Loucy (cell line): Measurements from ENCODE around the gene SLC8B1.

Experiments
- H2AFZ ChIP-seq: fragments of 200-600 bp; sonication (generic); 2 replicates; pipeline ENCODE4 v1.6.0; 2016; ENCODE audit warnings: antibody characterized with exemption, mild to moderate bottlenecking, low read length, moderate library complexity
- H3F3A ChIP-seq: fragments of 200-600 bp; 2 replicates; pipeline ENCODE4 v1.6.0; 2016; ENCODE audit warnings: antibody characterized with exemption, low read depth, mild to moderate bottlenecking
- H3K27me3 ChIP-seq: fragments of 200-600 bp; sonication (generic); 2 replicates; pipeline ENCODE4 v1.6.1; 2014; ENCODE audit warnings: low read length, mild to moderate bottlenecking; ENCODE audit not compliant: insufficient read depth, poor library complexity, severe bottlenecking
- H3K36me3 ChIP-seq: fragments of 200-600 bp; sonication (generic); 2 replicates; pipeline ENCODE4 v1.6.1; 2016; ENCODE audit warnings: low read length; ENCODE audit not compliant: insufficient read depth
- H3K4me1 ChIP-seq: fragments of 200-600 bp; sonication (generic); 2 replicates; pipeline ENCODE4 v1.5.1; 2014; ENCODE audit warnings: low read length, mild to moderate bottlenecking; ENCODE audit not compliant: insufficient read depth, poor library complexity, severe bottlenecking
- H3K4me2 ChIP-seq: fragments of 200-600 bp; sonication (generic); 2 replicates; pipeline ENCODE4 v1.6.0; 2014; ENCODE audit warnings: antibody characterized with exemption, low read length, low read depth, mild to moderate bottlenecking; ENCODE audit not compliant: poor library complexity, severe bottlenecking
- H3K4me3 ChIP-seq: fragments of 200-600 bp; sonication (generic); 2 replicates; pipeline ENCODE4 v1.5.1; 2014; ENCODE audit warnings: low read length, mild to moderate bottlenecking, mixed read lengths; ENCODE audit not compliant: poor library complexity, severe bottlenecking
- H3K79me2 ChIP-seq: fragments of 200-600 bp; sonication (generic); 2 replicates; pipeline ENCODE4 v1.6.1; 2014; ENCODE audit warnings: low read length; ENCODE audit not compliant: insufficient read depth
- H3K9ac ChIP-seq: fragments of 200-600 bp; sonication (generic); 2 replicates; pipeline ENCODE4 v1.6.0; 2014; ENCODE audit warnings: mild to moderate bottlenecking, low read depth, low read length, moderate library complexity; ENCODE audit not compliant: poor library complexity, severe bottlenecking
- H3K9me2 ChIP-seq: fragments of 200-600 bp; sonication (generic); replicated peaks from 2 replicates; pipeline ENCODE4 v1.6.1; 2016; ENCODE audit warnings: low read depth, low read length, mixed read lengths
- H3K9me3 ChIP-seq: fragments of 200-600 bp; sonication (generic); 2 replicates; pipeline ENCODE4 v1.6.1; 2014; ENCODE audit warnings: mild to moderate bottlenecking, antibody characterized with exemption, low read length, low read depth; ENCODE audit not compliant: insufficient read depth
- H4K20me1 ChIP-seq: fragments of 200-600 bp; sonication (generic); 2 replicates; pipeline ENCODE4 v1.6.0; 2014; ENCODE audit warnings: antibody characterized with exemption, low read length, mild to moderate bottlenecking; ENCODE audit not compliant: insufficient read depth, poor library complexity, severe bottlenecking
- EZH2phosphoT487 ChIP-seq: fragments of 200-600 bp; IDR thresholded peaks from 2 replicates; pipeline ENCODE4 v1.6.1; 2018; ENCODE audit warnings: antibody characterized with exemption, mild to moderate bottlenecking, moderate library complexity, borderline replicate concordance
- TF ChIP-seq, protein P1 (sequence below): fragments of 200-600 bp; sonication (generic); conservative IDR thresholded peaks from 2 replicates; pipeline ENCODE4 v1.5.1; 2014; ENCODE audit warnings: mild to moderate bottlenecking, antibody characterized with exemption, low read length

Gene SLC8B1

DNA sequence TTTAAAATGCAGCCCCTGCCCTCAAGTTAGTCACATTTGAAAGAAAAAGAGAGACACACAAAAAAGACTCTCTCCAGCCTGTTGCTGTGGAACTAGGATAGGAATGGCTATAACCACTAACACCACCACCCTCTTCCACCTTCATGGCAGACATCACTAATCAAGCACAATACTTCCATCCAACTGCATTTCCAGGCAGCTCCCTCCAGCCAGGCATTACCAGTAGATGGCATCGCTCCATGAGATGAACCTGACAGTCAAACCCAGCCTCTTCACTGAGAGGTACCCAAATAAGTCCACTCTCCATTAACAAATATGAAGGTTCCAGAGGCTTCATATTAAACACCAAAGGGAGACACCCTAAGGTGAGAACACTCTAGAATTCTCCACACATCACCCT lies 24.4 kb downstream of the SLC8B1 start:
- no peaks in the 10 kb centered on the region for H3F3A ChIP-seq
- no peaks in the 10 kb centered on the region for H3K9me2 ChIP-seq
- H3K9me3 ChIP-seq: no peaks in the 10 kb centered on the region
- H3K36me3 ChIP-seq: peaks cover 11% of the 10 kb centered on the region; the same call in 1 of the 2 replicates
- H3K9ac ChIP-seq: no peak overlapping the region
- no peak for TF ChIP-seq EZH2phosphoT487
- TF ChIP-seq, protein P1, sequence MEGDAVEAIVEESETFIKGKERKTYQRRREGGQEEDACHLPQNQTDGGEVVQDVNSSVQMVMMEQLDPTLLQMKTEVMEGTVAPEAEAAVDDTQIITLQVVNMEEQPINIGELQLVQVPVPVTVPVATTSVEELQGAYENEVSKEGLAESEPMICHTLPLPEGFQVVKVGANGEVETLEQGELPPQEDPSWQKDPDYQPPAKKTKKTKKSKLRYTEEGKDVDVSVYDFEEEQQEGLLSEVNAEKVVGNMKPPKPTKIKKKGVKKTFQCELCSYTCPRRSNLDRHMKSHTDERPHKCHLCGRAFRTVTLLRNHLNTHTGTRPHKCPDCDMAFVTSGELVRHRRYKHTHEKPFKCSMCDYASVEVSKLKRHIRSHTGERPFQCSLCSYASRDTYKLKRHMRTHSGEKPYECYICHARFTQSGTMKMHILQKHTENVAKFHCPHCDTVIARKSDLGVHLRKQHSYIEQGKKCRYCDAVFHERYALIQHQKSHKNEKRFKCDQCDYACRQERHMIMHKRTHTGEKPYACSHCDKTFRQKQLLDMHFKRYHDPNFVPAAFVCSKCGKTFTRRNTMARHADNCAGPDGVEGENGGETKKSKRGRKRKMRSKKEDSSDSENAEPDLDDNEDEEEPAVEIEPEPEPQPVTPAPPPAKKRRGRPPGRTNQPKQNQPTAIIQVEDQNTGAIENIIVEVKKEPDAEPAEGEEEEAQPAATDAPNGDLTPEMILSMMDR: 0 out of 2 replicates have a peak, but pooled peaks have one; percentile 15
- H3K27me3 ChIP-seq: no peaks in the 10 kb centered on the region
- H2AFZ ChIP-seq: no peak overlapping the region
- no peaks in the 10 kb centered on the region for H3K4me1 ChIP-seq
- no peaks in the 10 kb centered on the region for H3K79me2 ChIP-seq
- H3K4me2 ChIP-seq: no peak overlapping the region
- no peak overlapping the region for H3K4me3 ChIP-seq
- no peaks in the 10 kb centered on the region for H4K20me1 ChIP-seq

DNA sequence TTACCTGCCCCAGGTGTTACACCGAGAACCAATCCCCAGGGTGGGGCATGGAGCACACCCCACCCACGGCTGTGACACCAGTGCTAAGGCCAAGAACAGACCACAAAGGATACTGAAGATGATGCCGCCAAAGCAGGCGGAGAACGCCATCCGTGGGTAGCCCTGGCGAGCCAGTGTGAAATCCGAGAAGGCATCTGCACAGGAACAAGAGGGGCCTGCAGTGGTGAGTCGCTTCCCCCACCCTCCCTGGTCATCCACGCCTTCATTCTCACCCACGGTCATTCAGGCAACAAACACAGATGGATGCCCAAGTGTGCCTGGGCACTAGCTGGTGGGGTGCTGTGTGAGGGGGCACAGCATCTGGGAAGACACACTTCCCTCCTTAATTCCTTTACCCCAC lies 28.5 kb downstream of the SLC8B1 start:
- H3K79me2 ChIP-seq: no peaks in the 10 kb centered on the region
- H3K9me2 ChIP-seq: no peaks in the 10 kb centered on the region
- H3K4me1 ChIP-seq: peaks cover 6% of the 10 kb centered on the region
- H2AFZ ChIP-seq: no peak overlapping the region
- peaks cover 8% of the 10 kb centered on the region; the same call in 1 of the 2 replicates for H3K36me3 ChIP-seq
- no peak overlapping the region for H3K4me3 ChIP-seq
- H3F3A ChIP-seq: no peaks in the 10 kb centered on the region
- H3K9ac ChIP-seq: no peak overlapping the region
- H4K20me1 ChIP-seq: no peaks in the 10 kb centered on the region
- H3K9me3 ChIP-seq: no peaks in the 10 kb centered on the region
- TF ChIP-seq, protein P1: no peak
- TF ChIP-seq EZH2phosphoT487: no peak
- no peaks in the 10 kb centered on the region for H3K27me3 ChIP-seq
- H3K4me2 ChIP-seq: no peak overlapping the region

DNA sequence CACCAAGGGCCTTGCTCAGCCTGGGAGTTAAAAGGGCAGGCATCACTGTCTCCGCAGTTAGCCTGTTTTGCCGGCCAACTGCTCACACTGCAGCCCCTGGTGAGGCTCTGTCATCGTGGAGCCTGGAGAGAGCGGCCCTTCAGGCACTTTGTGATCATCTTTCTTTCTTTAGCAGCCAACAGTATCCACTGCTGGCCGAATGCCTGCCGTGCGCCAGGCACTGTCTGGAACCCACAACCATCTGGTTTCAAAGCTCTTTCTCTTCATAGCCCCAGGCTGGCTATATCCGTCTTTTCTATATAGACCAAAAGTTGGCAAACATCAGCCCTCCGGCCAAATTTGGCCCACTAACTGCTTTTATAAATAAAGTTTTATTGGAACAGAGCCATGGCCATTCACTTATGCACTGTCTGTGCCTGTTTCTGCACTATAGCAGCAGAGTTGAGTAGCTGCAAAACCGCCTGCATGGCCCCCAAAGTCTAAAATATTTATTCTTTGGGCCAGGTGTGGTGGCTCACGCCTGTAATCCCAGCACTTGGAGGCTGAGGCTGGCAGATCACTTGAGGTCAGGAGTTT lies 29.5 kb downstream of the SLC8B1 start:
- H3K9me2 ChIP-seq: no peaks in the 10 kb centered on the region
- no peak overlapping the region for H3K9ac ChIP-seq
- H3K36me3 ChIP-seq: peaks cover 8% of the 10 kb centered on the region; the same call in 1 of the 2 replicates
- no peaks in the 10 kb centered on the region for H4K20me1 ChIP-seq
- no peak overlapping the region for H3K4me2 ChIP-seq
- TF ChIP-seq, protein P1: no peak
- no peak for TF ChIP-seq EZH2phosphoT487
- H3K4me1 ChIP-seq: peaks cover 6% of the 10 kb centered on the region
- H3K4me3 ChIP-seq: no peak overlapping the region
- no peaks in the 10 kb centered on the region for H3K27me3 ChIP-seq
- no peak overlapping the region for H2AFZ ChIP-seq
- no peaks in the 10 kb centered on the region for H3K79me2 ChIP-seq
- H3F3A ChIP-seq: no peaks in the 10 kb centered on the region
- H3K9me3 ChIP-seq: no peaks in the 10 kb centered on the region
